SJCRH30 (cell line): ENCODE measurements around the gene GPT2. TPM values are rescaled to one million over a fixed set of nuclear protein-coding genes. Genes with fewer than 3 reads are reported as not detected.

ENCODE experiments used
- DNase-seq, 2 experiments: peaks; one replicate each; pipeline ENCODE4 v3.0.0-alpha.2; 2015 to 2020
- H3K27ac ChIP-seq: fragments of 250-450 bp; sonication (Bioruptor Pico); 2 replicates; pipeline ENCODE4 v1.5.1; 2020; ENCODE audit warnings: mild to moderate bottlenecking, moderate library complexity
- H3K27me3 ChIP-seq: fragments of 250-450 bp; sonication (Bioruptor Pico); 2 replicates; pipeline ENCODE4 v1.5.1; 2020; ENCODE audit warnings: mild to moderate bottlenecking, moderate library complexity
- H3K36me3 ChIP-seq: fragments of 250-450 bp; sonication (Bioruptor Pico); 2 replicates; pipeline ENCODE4 v1.5.1; 2020; ENCODE audit warnings: mild to moderate bottlenecking, moderate library complexity
- H3K4me1 ChIP-seq: fragments of 250-450 bp; sonication (Bioruptor Pico); 2 replicates; pipeline ENCODE4 v1.5.1; 2020; ENCODE audit warnings: mild to moderate bottlenecking, moderate library complexity
- H3K4me3 ChIP-seq: fragments of 250-450 bp; sonication (Bioruptor Pico); 2 replicates; pipeline ENCODE4 v1.5.1; 2020; ENCODE audit warnings: mild to moderate bottlenecking, moderate library complexity
- H3K9me3 ChIP-seq: fragments of 250-450 bp; sonication (Bioruptor Pico); replicated peaks from 2 replicates; pipeline ENCODE4 v1.5.1; 2020; ENCODE audit warnings: mild to moderate bottlenecking, moderate library complexity
- total RNA-seq: library from RNA; depleted of rRNA; stranded (reverse); fragments of >200 nt; shearing (Covaris generic); gene quantifications from 2 replicates; pipeline ENCODE4 v1.2.3, GENCODE V29; 2014

GPT2 gene
- total RNA-seq, 1 experiment from 2014 or later, result 17.2 TPM

- Histone ChIP-seq H3K27me3 (no peaks in the 10 kb centered on the region), H3K36me3 (peaks cover 5% of the 10 kb centered on the region; the same call in 1 of the 2 replicates), H3K27ac (no peak overlapping the region), H3K4me3 (no peak overlapping the region), H3K4me1 (no peaks in the 10 kb centered on the region), H3K9me3 (no peaks in the 10 kb centered on the region)
- DNase-seq, result peak in 1 of 2 experiments; percentile 41
These were observed 32.8 kb downstream of the GPT2 start for GRCh38 chr16:46916980-46917379.

- peaks cover 8% of the 10 kb centered on the region; the same call in 1 of the 2 replicates for H3K36me3 ChIP-seq
- H3K27me3 ChIP-seq, result no peaks in the 10 kb centered on the region
- no peak for DNase-seq
These were observed 34.2 kb downstream of the GPT2 start for GRCh38 chr16:46918400-46918799.

GRCh38 chr16:46918905-46919792 lies 35.0 kb downstream of the GPT2 start:
- peaks cover 8% of the 10 kb centered on the region; the same call in 1 of the 2 replicates for H3K36me3 ChIP-seq
- no peaks in the 10 kb centered on the region for H3K4me1 ChIP-seq
- no peak overlapping the region for H3K4me3 ChIP-seq
- H3K27ac ChIP-seq, result no peak overlapping the region
- no peak for DNase-seq
- H3K27me3 ChIP-seq, result no peaks in the 10 kb centered on the region
- no peaks in the 10 kb centered on the region for H3K9me3 ChIP-seq

More at GRCh38 chr16:46918400-46918799, 34.2 kb downstream of the GPT2 start:
- Histone ChIP-seq H3K27ac (no peak overlapping the region), H3K4me1 (no peaks in the 10 kb centered on the region), H3K4me3 (no peak overlapping the region), H3K9me3 (no peaks in the 10 kb centered on the region)

- H3K36me3 ChIP-seq, result peaks cover 4% of the 10 kb centered on the region; the same call in 1 of the 2 replicates
- DNase-seq, result no peak
These were observed 36.4 kb downstream of the GPT2 start for GRCh38 chr16:46920402-46921068.

GRCh38 chr16:46922239-46922638 lies 38.1 kb downstream of the GPT2 start:
- Histone ChIP-seq H3K27me3 (no peaks in the 10 kb centered on the region), H3K4me1 (no peaks in the 10 kb centered on the region), H3K4me3 (no peak overlapping the region), H3K36me3 (peaks cover 4% of the 10 kb centered on the region; the same call in 1 of the 2 replicates), H3K27ac (no peak overlapping the region), H3K9me3 (no peaks in the 10 kb centered on the region)
- DNase-seq, result no peak

More at GRCh38 chr16:46920402-46921068, 36.4 kb downstream of the GPT2 start:
- no peak overlapping the region for H3K27ac ChIP-seq
- no peak overlapping the region for H3K4me3 ChIP-seq
- H3K27me3 ChIP-seq, result no peaks in the 10 kb centered on the region
- no peaks in the 10 kb centered on the region for H3K4me1 ChIP-seq
- no peaks in the 10 kb centered on the region for H3K9me3 ChIP-seq

GRCh38 chr16:46923513-46924295 lies 39.5 kb downstream of the GPT2 start:
- Histone ChIP-seq H3K27ac (no peak overlapping the region), H3K4me3 (no peak overlapping the region), H3K4me1 (no peaks in the 10 kb centered on the region), H3K36me3 (peaks cover 4% of the 10 kb centered on the region; the same call in 1 of the 2 replicates), H3K27me3 (no peaks in the 10 kb centered on the region), H3K9me3 (no peaks in the 10 kb centered on the region)
- no peak for DNase-seq

GRCh38 chr16:46924402-46924801 lies 40.2 kb downstream of the GPT2 start:
- Histone ChIP-seq H3K36me3 (peaks cover 4% of the 10 kb centered on the region; the same call in 1 of the 2 replicates), H3K4me1 (no peaks in the 10 kb centered on the region), H3K4me3 (no peak overlapping the region), H3K27ac (no peak overlapping the region), H3K27me3 (no peaks in the 10 kb centered on the region), H3K9me3 (no peaks in the 10 kb centered on the region)
- DNase-seq, result no peak

- H3K9me3 ChIP-seq, result no peaks in the 10 kb centered on the region
- DNase-seq, result no peak
- no peak overlapping the region for H3K27ac ChIP-seq
- H3K4me3 ChIP-seq, result no peak overlapping the region
- H3K4me1 ChIP-seq, result no peaks in the 10 kb centered on the region
- H3K27me3 ChIP-seq, result no peaks in the 10 kb centered on the region
- H3K36me3 ChIP-seq, result peaks cover 4% of the 10 kb centered on the region; the same call in 1 of the 2 replicates
These were observed 42.5 kb downstream of the GPT2 start for GRCh38 chr16:46926470-46927225.

- DNase-seq, result no peak
- Histone ChIP-seq H3K27me3 (no peaks in the 10 kb centered on the region), H3K27ac (no peak overlapping the region), H3K4me3 (no peak overlapping the region), H3K9me3 (no peaks in the 10 kb centered on the region), H3K4me1 (no peaks in the 10 kb centered on the region), H3K36me3 (peaks cover 4% of the 10 kb centered on the region; the same call in 1 of the 2 replicates)
These were observed 43.1 kb downstream of the GPT2 start for GRCh38 chr16:46927273-46927672.

- Histone ChIP-seq H3K36me3 (no peaks in the 10 kb centered on the region), H3K27ac (no peak overlapping the region), H3K4me1 (no peaks in the 10 kb centered on the region), H3K9me3 (no peaks in the 10 kb centered on the region), H3K4me3 (no peak overlapping the region), H3K27me3 (no peaks in the 10 kb centered on the region)
- DNase-seq, result no peak
These were observed 44.6 kb downstream of the GPT2 start for GRCh38 chr16:46928811-46929210.

GRCh38 chr16:46929378-46930332 lies 45.5 kb downstream of the GPT2 start:
- no peaks in the 10 kb centered on the region for H3K27me3 ChIP-seq
- DNase-seq, result peak; percentile 34 to 68
- H3K27ac ChIP-seq, result no peak overlapping the region
- H3K4me3 ChIP-seq, result no peak overlapping the region
- H3K36me3 ChIP-seq, result no peaks in the 10 kb centered on the region
- H3K9me3 ChIP-seq, result no peaks in the 10 kb centered on the region
- H3K4me1 ChIP-seq, result no peaks in the 10 kb centered on the region

- no peak overlapping the region for H3K4me3 ChIP-seq
- H3K27ac ChIP-seq, result no peak overlapping the region
- no peaks in the 10 kb centered on the region for H3K9me3 ChIP-seq
- no peaks in the 10 kb centered on the region for H3K4me1 ChIP-seq
- no peaks in the 10 kb centered on the region for H3K36me3 ChIP-seq
- DNase-seq, result no peak
- no peaks in the 10 kb centered on the region for H3K27me3 ChIP-seq
These were observed 46.7 kb downstream of the GPT2 start for GRCh38 chr16:46930861-46931260.

GRCh38 chr16:46932802-46933201 lies 48.6 kb downstream of the GPT2 start:
- DNase-seq, result peak in 1 of 2 experiments; percentile 17

More at GRCh38 chr16:46932802-46933201, 48.6 kb downstream of the GPT2 start:
- no peaks in the 10 kb centered on the region for H3K4me1 ChIP-seq
- no peaks in the 10 kb centered on the region for H3K27me3 ChIP-seq
- H3K4me3 ChIP-seq, result no peak overlapping the region
- no peaks in the 10 kb centered on the region for H3K9me3 ChIP-seq
- no peaks in the 10 kb centered on the region for H3K36me3 ChIP-seq
- H3K27ac ChIP-seq, result no peak overlapping the region
